Lower lobe of right lung (tissue), 2 donors: ENCODE data around the gene KCNH6. TPM values are rescaled to one million over a fixed set of nuclear protein-coding genes. Genes with fewer than 3 reads are reported as not detected.

Source experiments
- ATAC-seq, 2 donors: fragments of 200-7000 bp; cut with Tn5 transposase; one replicate each; pipeline ENCODE4 v1.9.1; 2020 to 2022; ENCODE audit warnings: mild to moderate bottlenecking in 2 of 2, moderate library complexity in 2 of 2
- DNase-seq: peaks from one replicate; pipeline ENCODE4 v3.0.0-alpha.2; 2020
- H3K27ac ChIP-seq: fragments of 200-600 bp; one replicate; pipeline ENCODE4 v1.8.0; 2022
- H3K27me3 ChIP-seq: fragments of 200-600 bp; one replicate; pipeline ENCODE4 v1.8.0; 2022; ENCODE audit warnings: low read depth
- H3K36me3 ChIP-seq: fragments of 200-600 bp; one replicate; pipeline ENCODE4 v1.8.0; 2022; ENCODE audit warnings: mild to moderate bottlenecking
- H3K4me1 ChIP-seq: fragments of 200-600 bp; one replicate; pipeline ENCODE4 v1.8.0; 2022
- H3K4me3 ChIP-seq: fragments of 200-600 bp; one replicate; pipeline ENCODE4 v1.8.0; 2022; ENCODE audit warnings: mild to moderate bottlenecking
- H3K9me3 ChIP-seq: fragments of 200-600 bp; one replicate; pipeline ENCODE4 v1.8.0; 2022
- CTCF ChIP-seq: fragments of 200-600 bp; IDR thresholded peaks from one replicate; pipeline ENCODE4 v1.8.0; 2022; ENCODE audit warnings: antibody characterized with exemption, mild to moderate bottlenecking
- intact Hi-C: fragments of 100-400 bp; cut with DNase I; formaldehyde crosslinking; loops from one replicate; pipeline ENCODE4 v1.11.0; 2022
- total RNA-seq: library from RNA; stranded (reverse); fragmentation: NEBNext Ultra II Directional; extraction: Animal tissue kit (Norgen Biotek cat#: 25700); gene quantifications from one replicate; pipeline ENCODE4 v1.2.1, GENCODE V29; 2021
- donor health status: DM: no; HTN: yes; CAD: no; lungs with severe emphysema.

KCNH6 gene
- total RNA-seq, 1 donor from 2014 or later = 0.27 TPM

- intact Hi-C loops = no loop called here
- Histone ChIP-seq H3K27me3 (no peaks in the 10 kb centered on the region), H3K9me3 (no peaks in the 10 kb centered on the region), H3K36me3 (no peaks in the 10 kb centered on the region), H3K27ac (no peak overlapping the region), H3K4me3 (no peak overlapping the region), H3K4me1 (peaks cover 4% of the 10 kb centered on the region)
- no peak for ATAC-seq
- TF ChIP-seq CTCF = no peak
- no peak for DNase-seq
These were observed 17.8 kb upstream of the KCNH6 start for GRCh38 chr17:63505341-63505740.

GRCh38 chr17:63506627-63507026 lies 16.5 kb upstream of the KCNH6 start:
- Histone ChIP-seq H3K27ac (no peak overlapping the region), H3K4me1 (no peaks in the 10 kb centered on the region), H3K27me3 (no peaks in the 10 kb centered on the region), H3K9me3 (no peaks in the 10 kb centered on the region), H3K4me3 (no peak overlapping the region), H3K36me3 (no peaks in the 10 kb centered on the region)
- no peak for ATAC-seq
- intact Hi-C loops = no loop called here
- DNase-seq = no peak
- no peak for TF ChIP-seq CTCF

GRCh38 chr17:63511331-63511730 lies 11.8 kb upstream of the KCNH6 start:
- no peak overlapping the region for H3K4me3 ChIP-seq
- H3K4me1 ChIP-seq = no peaks in the 10 kb centered on the region
- intact Hi-C loops = no loop called here
- no peak for DNase-seq
- H3K27me3 ChIP-seq = peaks cover 3% of the 10 kb centered on the region
- no peak overlapping the region for H3K27ac ChIP-seq
- TF ChIP-seq CTCF = no peak
- no peaks in the 10 kb centered on the region for H3K36me3 ChIP-seq
- no peak for ATAC-seq
- no peaks in the 10 kb centered on the region for H3K9me3 ChIP-seq

- intact Hi-C loops = no loop called here
- no peaks in the 10 kb centered on the region for H3K36me3 ChIP-seq
- ATAC-seq (no peak), DNase-seq (no peak)
- peaks cover 3% of the 10 kb centered on the region for H3K27me3 ChIP-seq
- no peak for TF ChIP-seq CTCF
- no peak overlapping the region for H3K27ac ChIP-seq
- H3K4me1 ChIP-seq = no peaks in the 10 kb centered on the region
- H3K9me3 ChIP-seq = no peaks in the 10 kb centered on the region
- no peak overlapping the region for H3K4me3 ChIP-seq
These were observed 10.8 kb upstream of the KCNH6 start for GRCh38 chr17:63512388-63512787.

- no peak for DNase-seq
- no peak for TF ChIP-seq CTCF
- H3K27ac ChIP-seq = no peak overlapping the region
- intact Hi-C loops = no loop called here
- H3K9me3 ChIP-seq = no peaks in the 10 kb centered on the region
- no peak overlapping the region for H3K4me3 ChIP-seq
- no peak for ATAC-seq
- no peaks in the 10 kb centered on the region for H3K36me3 ChIP-seq
- peaks cover 3% of the 10 kb centered on the region for H3K27me3 ChIP-seq
- no peaks in the 10 kb centered on the region for H3K4me1 ChIP-seq
These were observed 10.1 kb upstream of the KCNH6 start for GRCh38 chr17:63512896-63513644.
